Cardiac muscle cell (in vitro differentiated cells and primary cell): ENCODE measurements around the gene IFI27L1. TPM values are rescaled to one million over a fixed set of nuclear protein-coding genes. Genes with fewer than 3 reads are reported as not detected.

Experiments used
- DNase-seq, 2 donors: peaks; one replicate each; pipeline versions ENCODE4 v3.0.0 to v3.0.0-alpha.2; 2010 to 2017; ENCODE audit warnings: low read depth in 1 of 2, low spot score in 1 of 2
- H3K27ac ChIP-seq: fragments of 200-600 bp; sonication (generic); 2 replicates; pipeline ENCODE4 v1.5.1; 2016
- H3K27me3 ChIP-seq: fragments of 200-600 bp; sonication (generic); 2 replicates; pipeline ENCODE4 v1.6.0; 2016; ENCODE audit warnings: control low read depth
- H3K36me3 ChIP-seq: fragments of 200-600 bp; sonication (generic); 2 replicates; pipeline ENCODE4 v1.5.1; 2016; ENCODE audit warnings: control low read depth
- H3K4me1 ChIP-seq: fragments of 200-600 bp; sonication (generic); 2 replicates; pipeline ENCODE4 v1.8.1; 2017; ENCODE audit warnings: low read depth, mild to moderate bottlenecking, mixed run types
- H3K4me3 ChIP-seq: fragments of 200-600 bp; sonication (generic); 2 replicates; pipeline ENCODE4 v1.5.1; 2016; ENCODE audit warnings: mild to moderate bottlenecking
- H3K9me3 ChIP-seq: fragments of 200-600 bp; sonication (generic); 2 replicates; pipeline ENCODE4 v1.5.1; 2017; ENCODE audit warnings: low read depth, mild to moderate bottlenecking, control low read depth
- CTCF ChIP-seq: IDR thresholded peaks from 2 replicates; pipeline ENCODE4 v1.5.1; 2012; ENCODE audit warnings: low read depth, mild to moderate bottlenecking, low read length
- polyA plus RNA-seq: library from polyadenylated mRNA; unstranded; fragments of >200 nt; fragmentation: Nextera tagmentation; extraction: Ambion mirVana; gene quantifications from 2 replicates; pipeline ENCODE4 v1.2.1, GENCODE V29; 2016
- total RNA-seq: library from RNA; depleted of rRNA; stranded (reverse); fragments of >200 nt; gene quantifications from 2 replicates; pipeline ENCODE4 v1.2.3, GENCODE V29; 2016

Gene IFI27L1
- total and polyA plus RNA-seq, 2 experiments from 2014 or later: 75.5 to 95.4 TPM

GRCh38 chr14:94104731-94105130, 23.6 kb downstream of the IFI27L1 start:
- H3K4me1 ChIP-seq: no peaks in the 10 kb centered on the region
- H3K9me3 ChIP-seq: no peaks in the 10 kb centered on the region
- no peak overlapping the region for H3K4me3 ChIP-seq
- TF ChIP-seq CTCF: no peak
- DNase-seq: no peak
- no peaks in the 10 kb centered on the region for H3K27me3 ChIP-seq
- H3K36me3 ChIP-seq: no peaks in the 10 kb centered on the region
- H3K27ac ChIP-seq: no peak overlapping the region

GRCh38 chr14:94109915-94110250, 28.8 kb downstream of the IFI27L1 start:
- no peak for DNase-seq
- H3K9me3 ChIP-seq: no peaks in the 10 kb centered on the region
- no peaks in the 10 kb centered on the region for H3K4me1 ChIP-seq
- no peaks in the 10 kb centered on the region for H3K27me3 ChIP-seq
- H3K36me3 ChIP-seq: no peaks in the 10 kb centered on the region
- no peak for TF ChIP-seq CTCF
- H3K27ac ChIP-seq: no peak overlapping the region
- no peak overlapping the region for H3K4me3 ChIP-seq

- no peak for TF ChIP-seq CTCF
- H3K27ac ChIP-seq: no peak within 1 kb of the TSS
- H3K4me1 ChIP-seq: no peaks in the 10 kb centered on the region
- DNase-seq: peak in 1 of 2 donors; percentile 66
- no peaks in the 10 kb centered on the region for H3K9me3 ChIP-seq
- no peaks in the 10 kb centered on the region for H3K27me3 ChIP-seq
- no peak within 1 kb of the TSS for H3K4me3 ChIP-seq
- H3K36me3 ChIP-seq: no peaks in the 10 kb centered on the region
Observed at GRCh38 chr14:94110552-94111181, 29.6 kb downstream of the IFI27L1 start, which contains the start of gene IFI27. TSS of gene IFI27 (plus strand) at chr14:94110736.

GRCh38 chr14:94111276-94112095, 30.4 kb downstream of the IFI27L1 start:
- H3K4me3 ChIP-seq: no peak overlapping the region
- H3K27ac ChIP-seq: no peak overlapping the region
- H3K36me3 ChIP-seq: no peaks in the 10 kb centered on the region
- no peak for TF ChIP-seq CTCF
- H3K9me3 ChIP-seq: no peaks in the 10 kb centered on the region
- H3K4me1 ChIP-seq: no peaks in the 10 kb centered on the region
- H3K27me3 ChIP-seq: no peaks in the 10 kb centered on the region
- no peak for DNase-seq

GRCh38 chr14:94112513-94113063, 31.5 kb downstream of the IFI27L1 start:
- Histone ChIP-seq H3K9me3 (no peaks in the 10 kb centered on the region), H3K4me3 (no peak overlapping the region), H3K27ac (no peak overlapping the region), H3K27me3 (no peaks in the 10 kb centered on the region), H3K4me1 (no peaks in the 10 kb centered on the region), H3K36me3 (no peaks in the 10 kb centered on the region)
- no peak for TF ChIP-seq CTCF
- no peak for DNase-seq
